ENCODE data around the gene LNX1. TPM values are rescaled to one million over a fixed set of nuclear protein-coding genes. Genes with fewer than 3 reads are reported as not detected.
A peak's percentile ranks its signal among the peaks of the same experiment; 100 is the strongest.
"Not testable (repeated sequence)": the region's sequence is repeated elsewhere in the genome, so short reads cannot be mapped to it uniquely, and the experiment has no call there.

Gene LNX1
- total RNA-seq, 4 donors from 2014 or later: 21.7 to 47.2 (median 36.2) TPM

- H3K27ac ChIP-seq: no peak overlapping the region
- no peaks in the 10 kb centered on the region for H3K27me3 ChIP-seq
Observed at GRCh38 chr4:53478671-53479456, 112.4 kb downstream of the LNX1 start.

GRCh38 chr4:53477636-53478035 lies 113.7 kb downstream of the LNX1 start:
- DNase-seq (ENCODE audit: low spot score in 2 of 2): no peak
- Histone ChIP-seq H3K9me3 (no peaks in the 10 kb centered on the region), H3K4me3 (no peak overlapping the region), H3K27me3 (no peaks in the 10 kb centered on the region), H3K27ac (no peak overlapping the region), H3K36me3 (no peaks in the 10 kb centered on the region), H3K4me1 (peaks cover 9% of the 10 kb centered on the region)
- TF ChIP-seq POLR2A (IDR thresholded peaks at IDR 0.05): no peak
- TF ChIP-seq CTCF (IDR thresholded peaks at IDR 0.05): no peak
- TF ChIP-seq POLR2AphosphoS5 (IDR thresholded peaks at IDR 0.05): no peak
- TF ChIP-seq EP300 (IDR thresholded peaks at IDR 0.05): no peak
- WGBS: 88% methylated on average over 1 of the region's 1 CpG

More at GRCh38 chr4:53478671-53479456, 112.4 kb downstream of the LNX1 start:
- WGBS: 95% methylated on average over 4 of the region's 4 CpGs
- no peak for DNase-seq (ENCODE audit: low spot score in 2 of 2)
- no peaks in the 10 kb centered on the region for H3K9me3 ChIP-seq
- peaks cover 9% of the 10 kb centered on the region for H3K4me1 ChIP-seq
- no peak overlapping the region for H3K4me3 ChIP-seq
- no peaks in the 10 kb centered on the region for H3K36me3 ChIP-seq
- no peak for TF ChIP-seq POLR2AphosphoS5 (IDR thresholded peaks at IDR 0.05)
- TF ChIP-seq CTCF (IDR thresholded peaks at IDR 0.05): no peak
- no peak for TF ChIP-seq EP300 (IDR thresholded peaks at IDR 0.05)
- no peak for TF ChIP-seq POLR2A (IDR thresholded peaks at IDR 0.05)

GRCh38 chr4:53477038-53477565 lies 114.2 kb downstream of the LNX1 start:
- H3K36me3 ChIP-seq: no peaks in the 10 kb centered on the region
- H3K27me3 ChIP-seq: no peaks in the 10 kb centered on the region
- H3K4me1 ChIP-seq: peaks cover 9% of the 10 kb centered on the region
- H3K4me3 ChIP-seq: no peak overlapping the region
- H3K27ac ChIP-seq: peak overlapping the region; percentile 30
- TF ChIP-seq POLR2A (IDR thresholded peaks at IDR 0.05): no peak
- no peak for TF ChIP-seq POLR2AphosphoS5 (IDR thresholded peaks at IDR 0.05)
- no peak for TF ChIP-seq EP300 (IDR thresholded peaks at IDR 0.05)
- no peak for TF ChIP-seq CTCF (IDR thresholded peaks at IDR 0.05)
- H3K9me3 ChIP-seq: no peaks in the 10 kb centered on the region
- DNase-seq (ENCODE audit: low spot score in 2 of 2): no peak
- WGBS: 46% methylated on average over 5 of the region's 5 CpGs

GRCh38 chr4:53476232-53477037 lies 114.9 kb downstream of the LNX1 start:
- Histone ChIP-seq H3K4me3 (no peak overlapping the region), H3K4me1 (peaks cover 9% of the 10 kb centered on the region), H3K27me3 (no peaks in the 10 kb centered on the region), H3K36me3 (no peaks in the 10 kb centered on the region), H3K9me3 (no peaks in the 10 kb centered on the region), H3K27ac (peak overlapping the region; percentile 50)
- 70% methylated on average over 10 of the region's 10 CpGs for whole genome bisulfite sequencing
- TF ChIP-seq POLR2AphosphoS5 (IDR thresholded peaks at IDR 0.05) (peak in 2 of 3 donors; percentile 10 to 42), CTCF (IDR thresholded peaks at IDR 0.05) (no peak), EP300 (IDR thresholded peaks at IDR 0.05) (no peak), POLR2A (IDR thresholded peaks at IDR 0.05) (no peak)
- peak in 1 of 2 donors; percentile 68 for DNase-seq (ENCODE audit: low spot score in 2 of 2)

- peaks cover 12% of the 10 kb centered on the region for H3K36me3 ChIP-seq
- DNase-seq (ENCODE audit: low spot score in 2 of 2); H3K4me1 ChIP-seq; H3K27ac ChIP-seq; H3K27me3 ChIP-seq; H3K4me3 ChIP-seq; H3K9me3 ChIP-seq: not testable (repeated sequence)
- 99% methylated on average over 6 of the region's 6 CpGs for WGBS
Observed at GRCh38 chr4:53466576-53466975, 124.7 kb downstream of the LNX1 start.

Data from suprapubic skin (tissue), 4 donors.